Left ventricle myocardium inferior (tissue), 1 donor: ENCODE measurements around the gene MESP1. TPM values are rescaled to one million over a fixed set of nuclear protein-coding genes. Genes with fewer than 3 reads are reported as not detected.

Source experiments
- DNase-seq: peaks from one replicate; pipeline ENCODE4 v3.0.0-alpha.2; 2020
- H3K27ac ChIP-seq: fragments of 200-600 bp; replicated peaks from 2 replicates; pipeline ENCODE4 v1.8.0; 2021
- H3K27me3 ChIP-seq: fragments of 200-600 bp; 2 replicates; pipeline ENCODE4 v1.8.0; 2021; ENCODE audit warnings: low read depth
- H3K36me3 ChIP-seq: fragments of 200-600 bp; 2 replicates; pipeline ENCODE4 v1.8.0; 2021
- H3K4me1 ChIP-seq: fragments of 200-600 bp; 2 replicates; pipeline ENCODE4 v1.8.0; 2021
- H3K4me3 ChIP-seq: fragments of 200-600 bp; 2 replicates; pipeline ENCODE4 v1.8.0; 2021; ENCODE audit warnings: mild to moderate bottlenecking, moderate library complexity
- H3K9me3 ChIP-seq: fragments of 200-600 bp; replicated peaks from 2 replicates; pipeline ENCODE4 v1.8.0; 2021
- intact Hi-C: fragments of 100-400 bp; cut with micrococcal nuclease; formaldehyde crosslinking; loops from one replicate; pipeline ENCODE4 v1.11.0; 2022
- total RNA-seq: library from RNA; stranded (reverse); fragmentation: NEBNext Ultra II Directional; extraction: Animal tissue kit (Norgen Biotek cat#: 25700); gene quantifications from one replicate; pipeline ENCODE4 v1.2.1, GENCODE V29; 2021
- TF ChIP-seq, protein P1 (sequence below): fragments of 200-600 bp; IDR thresholded peaks from 2 replicates; pipeline ENCODE4 v1.8.0; 2021; ENCODE audit warnings: antibody characterized with exemption, mild to moderate bottlenecking, borderline replicate concordance
- donor health status: DM: no; HTN: yes; CAD: no; lungs with severe emphysema.

MESP1 gene
- total RNA-seq, 1 donor from 2014 or later = 8.4 TPM

DNA sequence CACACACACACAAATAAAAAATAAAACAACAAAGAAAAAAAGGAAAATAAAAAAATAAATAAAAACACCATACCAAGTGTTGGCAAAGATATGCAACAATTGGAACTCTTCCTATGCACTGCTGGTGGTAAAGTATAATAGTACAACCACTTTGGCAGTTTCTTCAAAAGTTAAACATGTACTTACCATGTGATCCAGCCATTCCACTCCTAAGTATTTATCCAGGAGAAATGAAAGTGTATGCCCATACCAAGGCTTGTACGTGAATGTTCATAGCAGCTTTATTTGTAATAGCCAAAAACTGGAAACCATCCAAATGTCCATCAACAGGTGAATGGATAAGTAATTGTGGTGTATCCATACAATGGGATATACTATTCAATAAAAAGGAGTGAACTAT, 43.5 kb downstream of the MESP1 start:
- H3K36me3 ChIP-seq = no peaks in the 10 kb centered on the region
- TF ChIP-seq, protein P1, sequence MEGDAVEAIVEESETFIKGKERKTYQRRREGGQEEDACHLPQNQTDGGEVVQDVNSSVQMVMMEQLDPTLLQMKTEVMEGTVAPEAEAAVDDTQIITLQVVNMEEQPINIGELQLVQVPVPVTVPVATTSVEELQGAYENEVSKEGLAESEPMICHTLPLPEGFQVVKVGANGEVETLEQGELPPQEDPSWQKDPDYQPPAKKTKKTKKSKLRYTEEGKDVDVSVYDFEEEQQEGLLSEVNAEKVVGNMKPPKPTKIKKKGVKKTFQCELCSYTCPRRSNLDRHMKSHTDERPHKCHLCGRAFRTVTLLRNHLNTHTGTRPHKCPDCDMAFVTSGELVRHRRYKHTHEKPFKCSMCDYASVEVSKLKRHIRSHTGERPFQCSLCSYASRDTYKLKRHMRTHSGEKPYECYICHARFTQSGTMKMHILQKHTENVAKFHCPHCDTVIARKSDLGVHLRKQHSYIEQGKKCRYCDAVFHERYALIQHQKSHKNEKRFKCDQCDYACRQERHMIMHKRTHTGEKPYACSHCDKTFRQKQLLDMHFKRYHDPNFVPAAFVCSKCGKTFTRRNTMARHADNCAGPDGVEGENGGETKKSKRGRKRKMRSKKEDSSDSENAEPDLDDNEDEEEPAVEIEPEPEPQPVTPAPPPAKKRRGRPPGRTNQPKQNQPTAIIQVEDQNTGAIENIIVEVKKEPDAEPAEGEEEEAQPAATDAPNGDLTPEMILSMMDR = no peak
- DNase-seq = no peak
- H3K4me1 ChIP-seq = no peaks in the 10 kb centered on the region
- H3K27ac ChIP-seq = no peak overlapping the region
- no peaks in the 10 kb centered on the region for H3K27me3 ChIP-seq
- intact Hi-C loops = no loop called here
- H3K4me3 ChIP-seq = no peak overlapping the region
- peaks cover 12% of the 10 kb centered on the region for H3K9me3 ChIP-seq

DNA sequence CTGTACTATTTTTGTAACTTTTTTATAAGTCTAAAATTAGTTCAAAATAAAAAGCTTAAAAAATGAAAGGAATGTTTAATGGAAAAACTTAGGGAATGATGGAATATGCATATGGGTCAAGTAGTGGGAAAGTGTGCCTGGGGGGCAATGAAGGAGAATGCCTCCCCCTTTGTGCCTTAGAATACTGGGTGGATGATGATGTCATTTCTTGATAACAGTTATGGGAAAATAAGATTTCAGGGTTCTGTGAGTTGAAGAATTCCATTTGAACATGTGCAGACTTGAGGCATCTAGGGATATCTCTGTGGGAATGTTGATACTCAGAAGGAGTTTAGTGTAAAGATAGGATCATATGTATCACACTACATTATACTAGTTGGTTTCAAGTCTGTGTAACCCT, 46.6 kb downstream of the MESP1 start:
- DNase-seq = no peak
- Histone ChIP-seq H3K36me3 (no peaks in the 10 kb centered on the region), H3K27ac (no peak overlapping the region), H3K4me1 (no peaks in the 10 kb centered on the region), H3K4me3 (no peak overlapping the region), H3K27me3 (no peaks in the 10 kb centered on the region), H3K9me3 (no peaks in the 10 kb centered on the region)
- TF ChIP-seq, protein P1 = no peak
- intact Hi-C loops = no loop called here

Other genes starting within 250 kb of the MESP1 start
- 0.08 TPM for gene TICRR, start 175.8 kb downstream of the MESP1 start, total RNA-seq
- 2.4 TPM for gene KIF7, start 95.8 kb downstream of the MESP1 start, total RNA-seq
- gene PLIN1, start 71.9 kb downstream of the MESP1 start, total RNA-seq = 1.6 TPM
- 11.4 TPM for gene PEX11A, start 60.5 kb downstream of the MESP1 start, total RNA-seq
- not detected for gene WDR93, start 60.4 kb downstream of the MESP1 start, total RNA-seq
- gene MESP2, start 25.1 kb upstream of the MESP1 start, total RNA-seq = 0.27 TPM
- 8.9 TPM for gene ANPEP, start 63.6 kb upstream of the MESP1 start, total RNA-seq
- gene AP3S2, start 142.7 kb upstream of the MESP1 start, total RNA-seq = 44.1 TPM
- 11.4 TPM for gene ARPIN, start 161.7 kb upstream of the MESP1 start, total RNA-seq